Fibroblast of lung (primary cell): ENCODE measurements around the gene COL4A2. TPM values are rescaled to one million over a fixed set of nuclear protein-coding genes. Genes with fewer than 3 reads are reported as not detected.

ENCODE experiments used
- DNase-seq, 2 donors: peaks; one replicate each; pipeline versions ENCODE4 v3.0.0 to v3.0.0-alpha.2; 2010; ENCODE audit warnings: low read depth in 2 of 2
- H2AFZ ChIP-seq: 2 replicates; pipeline ENCODE4 v1.5.1; 2012; ENCODE audit warnings: low read length, control low read depth, inconsistent platforms
- H3K27ac ChIP-seq: 2 replicates; pipeline ENCODE4 v1.5.1; 2011; ENCODE audit warnings: low read length, control low read depth; ENCODE audit not compliant: insufficient read depth
- H3K27me3 ChIP-seq: 2 replicates; pipeline ENCODE4 v1.5.1; 2011; ENCODE audit warnings: mild to moderate bottlenecking, low read length; ENCODE audit not compliant: control insufficient read depth, insufficient read depth
- H3K36me3 ChIP-seq: 2 replicates; pipeline ENCODE4 v1.5.1; 2011; ENCODE audit warnings: low read length; ENCODE audit not compliant: control insufficient read depth, insufficient read depth
- H3K4me1 ChIP-seq: 2 replicates; pipeline ENCODE4 v1.5.1; 2011; ENCODE audit warnings: low read length; ENCODE audit not compliant: control insufficient read depth, insufficient read depth; ENCODE audit errors: extremely low read depth
- H3K4me2 ChIP-seq: 2 replicates; pipeline ENCODE4 v1.5.1; 2011; ENCODE audit warnings: low read length, control low read depth; ENCODE audit not compliant: insufficient read depth; ENCODE audit errors: extremely low read depth
- H3K4me3 ChIP-seq, 4 experiments: fragments of 200-600 bp in 1 of 4; sonication (generic) in 1 of 4; replicated peaks in 1 of 4; 2 replicates each; pipeline ENCODE4 v1.5.1; 2011 to 2016; ENCODE audit warnings: low read length in 4 of 4, low read depth in 3 of 4, mild to moderate bottlenecking in 3 of 4, control low read depth in 2 of 4, inconsistent platforms in 1 of 4, mixed read lengths in 1 of 4; ENCODE audit not compliant: insufficient read depth in 1 of 4; ENCODE audit errors: control extremely low read depth in 1 of 4
- H3K79me2 ChIP-seq: 2 replicates; pipeline ENCODE4 v1.5.1; 2012; ENCODE audit warnings: mild to moderate bottlenecking, low read length, inconsistent platforms; ENCODE audit not compliant: control insufficient read depth, insufficient read depth
- H3K9ac ChIP-seq: 2 replicates; pipeline ENCODE4 v1.5.1; 2011; ENCODE audit warnings: mild to moderate bottlenecking, low read length, control low read depth; ENCODE audit not compliant: insufficient read depth
- H3K9me3 ChIP-seq: 2 replicates; pipeline ENCODE4 v1.5.1; 2012; ENCODE audit warnings: low read depth, low read length; ENCODE audit not compliant: control insufficient read depth, insufficient read depth
- H4K20me1 ChIP-seq: 2 replicates; pipeline ENCODE4 v1.5.1; 2011; ENCODE audit warnings: low read length; ENCODE audit not compliant: control insufficient read depth, insufficient read depth; ENCODE audit errors: extremely low read depth
- CTCF ChIP-seq, 2 donors: IDR thresholded peaks in 1 of 2; conservative IDR thresholded peaks in 1 of 2; 1 replicate in 1 of 2; 2 replicates in 1 of 2; pipeline ENCODE4 v1.5.1; 2011 to 2012; ENCODE audit warnings: low read length in 2 of 2, control low read depth in 1 of 2, inconsistent platforms in 1 of 2, low read depth in 1 of 2, mild to moderate bottlenecking in 1 of 2
- EZH2 ChIP-seq: IDR thresholded peaks from 2 replicates; pipeline ENCODE4 v1.5.1; 2012; ENCODE audit warnings: low read length, control low read depth, mild to moderate bottlenecking; ENCODE audit errors: missing control alignments
- polyA plus RNA-seq, 2 donors: library from polyadenylated mRNA; depleted of rRNA in 1 of 2; stranded (reverse) in 1 of 2; unstranded in 1 of 2; fragments of >200 nt; gene quantifications; 2 replicates each; pipeline ENCODE4 v1.2.1, GENCODE V29; 2011 to 2012; ENCODE audit warnings: missing spikeins in 1 of 2
- total RNA-seq: library from RNA; depleted of rRNA; stranded (reverse); fragments of >200 nt; gene quantifications from 2 replicates; pipeline ENCODE4 v1.2.1, GENCODE V29; 2014

COL4A2 gene
- total and polyA plus RNA-seq, 2 donors (not counting 1 experiment from before 2014, with no cell fraction given) = 93.1 to 463 TPM

DNA sequence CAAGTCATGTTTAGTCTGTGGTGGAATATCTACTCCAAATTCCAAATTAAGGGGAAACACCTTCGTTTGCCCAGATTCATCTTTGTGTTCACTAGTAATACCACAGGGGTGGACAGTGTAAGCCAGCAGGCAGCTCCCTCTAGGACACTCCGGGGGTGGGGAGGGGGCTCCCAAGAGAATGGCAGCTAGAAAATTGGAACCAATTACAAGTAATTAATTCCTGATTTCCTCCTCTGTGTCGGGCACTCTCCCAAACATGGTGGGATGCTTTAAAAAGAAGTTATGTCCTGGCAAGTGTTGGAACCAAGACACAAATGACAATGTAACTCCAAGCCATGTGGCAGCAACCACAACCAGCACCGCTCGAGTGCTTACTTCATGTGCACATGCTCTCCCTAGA lies 6.0 kb upstream of the COL4A2 start:
- Histone ChIP-seq H3K79me2 (peaks cover 75% of the 10 kb centered on the region), H2AFZ (no peak overlapping the region), H3K27me3 (no peaks in the 10 kb centered on the region), H3K9me3 (no peaks in the 10 kb centered on the region), H4K20me1 (no peaks in the 10 kb centered on the region), H3K4me1 (peaks cover 37% of the 10 kb centered on the region), H3K4me3 (no peak overlapping the region), H3K4me2 (peak overlapping the region; percentile 0), H3K9ac (no peak overlapping the region), H3K27ac (peak overlapping the region; percentile 56), H3K36me3 (no peaks in the 10 kb centered on the region)
- DNase-seq = no peak
- TF ChIP-seq EZH2 = no peak
- no peak for TF ChIP-seq CTCF (conservative IDR thresholded peaks at IDR 0.05 in 1 of 2, IDR thresholded peaks at IDR 0.05 in 1 of 2; ENCODE audit: low read depth in 1 of 2, low read length in 2 of 2)

DNA sequence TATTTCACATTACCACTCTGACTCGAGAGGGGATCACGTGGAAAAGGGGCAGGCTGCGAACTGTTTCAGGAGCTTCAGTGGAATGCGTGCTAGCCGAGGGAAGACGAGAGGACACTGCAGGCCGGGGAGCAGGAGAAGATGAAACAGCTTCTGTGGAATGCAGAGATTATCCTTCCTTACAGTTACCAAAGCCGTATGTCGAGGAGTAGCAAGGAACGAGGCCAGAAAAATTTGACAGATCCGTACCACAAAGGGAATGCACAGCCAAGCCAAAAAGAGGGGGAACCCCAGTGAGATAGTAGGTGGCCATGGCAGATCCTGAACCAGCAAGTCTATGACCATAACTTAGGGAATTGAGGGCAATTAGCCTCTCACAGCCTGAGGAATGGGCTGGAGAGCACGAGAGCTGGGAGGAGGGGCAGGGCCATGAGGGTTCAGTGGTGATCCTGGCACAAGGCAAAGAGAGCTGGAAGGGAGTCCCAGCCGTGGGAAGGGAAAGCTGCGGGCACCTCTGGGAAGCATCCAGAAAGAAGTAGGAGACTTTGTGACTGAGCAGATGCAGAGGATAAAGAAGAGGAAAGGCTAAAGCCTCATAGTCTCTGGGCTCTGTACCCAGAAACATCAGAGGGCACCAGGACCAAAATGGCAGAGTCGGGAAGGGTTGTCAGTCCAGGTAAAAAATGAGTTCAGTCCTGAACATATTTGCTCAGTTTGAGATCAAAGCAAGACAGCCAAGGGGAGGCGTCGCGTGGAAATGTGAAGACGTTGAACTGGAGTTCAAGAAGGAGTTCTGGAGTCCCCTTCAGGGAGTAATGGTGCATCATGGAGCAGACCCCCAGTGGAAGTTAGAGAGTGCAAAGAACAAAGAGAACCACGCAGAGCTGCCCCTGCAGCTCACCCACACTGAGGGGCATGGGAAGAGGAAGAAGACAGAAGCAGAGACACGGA lies 5.2 kb upstream of the COL4A2 start:
- Histone ChIP-seq H3K4me3 (no peak overlapping the region), H4K20me1 (no peaks in the 10 kb centered on the region)

More for the DNA sequence above, 5.2 kb upstream of the COL4A2 start:
- no peaks in the 10 kb centered on the region for H3K27me3 ChIP-seq
- H3K4me2 ChIP-seq = peak overlapping the region; percentile 60
- H3K36me3 ChIP-seq = no peaks in the 10 kb centered on the region
- H3K9ac ChIP-seq = no peak overlapping the region
- peaks cover 75% of the 10 kb centered on the region for H3K79me2 ChIP-seq
- no peak overlapping the region for H2AFZ ChIP-seq
- H3K9me3 ChIP-seq = no peaks in the 10 kb centered on the region
- DNase-seq = peak; percentile 46 to 83
- TF ChIP-seq CTCF (conservative IDR thresholded peaks at IDR 0.05 in 1 of 2, IDR thresholded peaks at IDR 0.05 in 1 of 2; ENCODE audit: low read depth in 1 of 2, low read length in 2 of 2) (no peak), EZH2 (no peak)
- peak overlapping the region; percentile 56 for H3K27ac ChIP-seq
- peaks cover 37% of the 10 kb centered on the region for H3K4me1 ChIP-seq
